Brain microvascular endothelial cell (primary cell): ENCODE data around the gene FILIP1.

Source experiments
- DNase-seq: peaks from one replicate; pipeline ENCODE4 v3.0.0-alpha.2; 2020
- H3K27ac ChIP-seq: fragments of 250-450 bp; sonication (Bioruptor Pico); 2 replicates; pipeline ENCODE4 v1.5.1; 2020; ENCODE audit warnings: mild to moderate bottlenecking, moderate library complexity
- H3K27me3 ChIP-seq: fragments of 250-450 bp; sonication (Bioruptor Pico); replicated peaks from 2 replicates; pipeline ENCODE4 v1.5.1; 2020; ENCODE audit warnings: mild to moderate bottlenecking
- H3K36me3 ChIP-seq: fragments of 250-450 bp; sonication (Bioruptor Pico); replicated peaks from 2 replicates; pipeline ENCODE4 v1.5.1; 2020; ENCODE audit warnings: mild to moderate bottlenecking
- H3K4me3 ChIP-seq: 2 replicates; pipeline ENCODE4 v1.5.1; 2011; ENCODE audit warnings: low read depth, mild to moderate bottlenecking, control low read depth, low read length, moderate library complexity
- CTCF ChIP-seq: IDR thresholded peaks from 2 replicates; pipeline ENCODE4 v1.5.1; 2011; ENCODE audit warnings: low read depth, mild to moderate bottlenecking, moderate library complexity, low read length, control low read depth, inconsistent platforms; ENCODE audit errors: missing control alignments
- in situ Hi-C: cut with HindIII; loops from 2 replicates; pipeline ENCODE4 v1.10.0; 2017; ENCODE audit warnings: low sequenced_read_pairs, low pct_ligation_motif_present

Gene FILIP1

GRCh38 chr6:75350808-75351207 lies 142.8 kb downstream of the FILIP1 start:
- TF ChIP-seq CTCF, result no peak
- Histone ChIP-seq H3K27ac (no peak overlapping the region), H3K4me3 (no peak overlapping the region), H3K27me3 (no peaks in the 10 kb centered on the region), H3K36me3 (no peaks in the 10 kb centered on the region)
- no peak for DNase-seq
- in situ Hi-C loops, result no loop called here

- no peaks in the 10 kb centered on the region for H3K36me3 ChIP-seq
- no peaks in the 10 kb centered on the region for H3K27me3 ChIP-seq
- H3K27ac ChIP-seq, result no peak overlapping the region
- in situ Hi-C loops, result no loop called here
- no peak for DNase-seq
- no peak overlapping the region for H3K4me3 ChIP-seq
- TF ChIP-seq CTCF, result no peak
Observed at GRCh38 chr6:75350156-75350555, 143.4 kb downstream of the FILIP1 start.

- in situ Hi-C loops, result no loop called here
- DNase-seq, result peak; percentile 33
- peak; percentile 42 for TF ChIP-seq CTCF
- H3K27ac ChIP-seq, result no peak overlapping the region
- H3K4me3 ChIP-seq, result peak overlapping the region; percentile 41
- H3K27me3 ChIP-seq, result no peaks in the 10 kb centered on the region
- H3K36me3 ChIP-seq, result no peaks in the 10 kb centered on the region
Observed at GRCh38 chr6:75349262-75349984, 144.2 kb downstream of the FILIP1 start.

GRCh38 chr6:75348882-75349261 lies 144.7 kb downstream of the FILIP1 start:
- in situ Hi-C loops, result no loop called here
- Histone ChIP-seq H3K4me3 (no peak overlapping the region), H3K36me3 (no peaks in the 10 kb centered on the region), H3K27me3 (no peaks in the 10 kb centered on the region), H3K27ac (no peak overlapping the region)
- no peak for DNase-seq
- no peak for TF ChIP-seq CTCF

- H3K36me3 ChIP-seq, result no peaks in the 10 kb centered on the region
- no peak for DNase-seq
- in situ Hi-C loops, result no loop called here
- no peak overlapping the region for H3K4me3 ChIP-seq
- H3K27ac ChIP-seq, result no peak overlapping the region
- H3K27me3 ChIP-seq, result no peaks in the 10 kb centered on the region
- TF ChIP-seq CTCF, result no peak
Observed at GRCh38 chr6:75347898-75348610, 145.5 kb downstream of the FILIP1 start.

GRCh38 chr6:75345413-75345812 lies 148.2 kb downstream of the FILIP1 start:
- Histone ChIP-seq H3K4me3 (no peak overlapping the region), H3K27ac (no peak overlapping the region), H3K36me3 (no peaks in the 10 kb centered on the region), H3K27me3 (no peaks in the 10 kb centered on the region)
- in situ Hi-C loops, result no loop called here
- no peak for TF ChIP-seq CTCF
- DNase-seq, result no peak
